ENCODE measurements around the gene CTSD.

The CTSD gene

GRCh38 chr11:1768141-1768469 lies 4.4 kb upstream of the CTSD start:
- DNase-seq: no peak

- DNase-seq: no peak
Measured at GRCh38 chr11:1767399-1768140, 3.8 kb upstream of the CTSD start.

GRCh38 chr11:1766719-1767398 lies 3.1 kb upstream of the CTSD start:
- no peak for DNase-seq

GRCh38 chr11:1765871-1766718 lies 2.4 kb upstream of the CTSD start:
- DNase-seq: no peak

GRCh38 chr11:1763336-1763795 lies 361 bp downstream of the CTSD start:
- no peak for DNase-seq

GRCh38 chr11:1762537-1763302 lies 1.0 kb downstream of the CTSD start:
- no peak for DNase-seq

- no peak for DNase-seq
Measured at GRCh38 chr11:1761857-1762536, 1.7 kb downstream of the CTSD start.

GRCh38 chr11:1761110-1761856 lies 2.4 kb downstream of the CTSD start:
- DNase-seq: no peak

GRCh38 chr11:1760351-1761109 lies 3.2 kb downstream of the CTSD start:
- DNase-seq: no peak

GRCh38 chr11:1759851-1760220 lies 3.9 kb downstream of the CTSD start:
- DNase-seq: no peak

GRCh38 chr11:1759151-1759850 lies 4.4 kb downstream of the CTSD start:
- DNase-seq: no peak

- no peak for DNase-seq
Measured at GRCh38 chr11:1758611-1759150, 5.0 kb downstream of the CTSD start.

GRCh38 chr11:1757861-1758610 lies 5.7 kb downstream of the CTSD start:
- peak; percentile 54 for DNase-seq

- DNase-seq: no peak
Measured at GRCh38 chr11:1756791-1757771, 6.6 kb downstream of the CTSD start.

- no peak for DNase-seq
Measured at GRCh38 chr11:1755692-1756561, 7.8 kb downstream of the CTSD start.

- no peak for DNase-seq
Measured at GRCh38 chr11:1755344-1755691, 8.4 kb downstream of the CTSD start.

Data from CD4-positive, alpha-beta T cell treated with Interleukin-17A for 1 hour (primary cell).